Chondrocyte (in vitro differentiated cells): Measurements from ENCODE around the gene TMEM178B. TPM values are rescaled to one million over a fixed set of nuclear protein-coding genes. Genes with fewer than 3 reads are reported as not detected.

Source experiments
- DNase-seq: peaks from one replicate; pipeline ENCODE4 v3.0.0; 2021; ENCODE audit warnings: mixed read lengths, low spot score
- H3K27ac Mint-ChIP-seq: one replicate; pipeline ENCODE4 v1.8.0; 2021; ENCODE audit warnings: mild to moderate bottlenecking, moderate library complexity, mixed read lengths; ENCODE audit not compliant: unreplicated experiment
- H3K27me3 Mint-ChIP-seq: 2 replicates; pipeline ENCODE4 v1.8.0; 2021; ENCODE audit warnings: low read depth, mixed read lengths
- H3K36me3 Mint-ChIP-seq: 2 replicates; pipeline ENCODE4 v1.8.0; 2021; ENCODE audit warnings: low read depth, mixed read lengths
- H3K4me1 Mint-ChIP-seq: 2 replicates; pipeline ENCODE4 v1.8.0; 2021; ENCODE audit warnings: low read depth, mild to moderate bottlenecking, mixed read lengths
- H3K4me3 Mint-ChIP-seq: one replicate; pipeline ENCODE4 v1.8.0; 2021; ENCODE audit warnings: mild to moderate bottlenecking, moderate library complexity, mixed read lengths; ENCODE audit not compliant: unreplicated experiment
- H3K9me3 Mint-ChIP-seq: 2 replicates; pipeline ENCODE4 v1.8.0; 2021; ENCODE audit warnings: low read depth, mixed read lengths
- CTCF ChIP-seq: fragments of 200-600 bp; sonication (generic); IDR thresholded peaks from 2 replicates; pipeline ENCODE4 v1.5.0; 2021; ENCODE audit warnings: antibody characterized with exemption, mild to moderate bottlenecking, moderate library complexity
- total RNA-seq: library from RNA; stranded (reverse); gene quantifications from 3 replicates; pipeline ENCODE4 v1.2.1, GENCODE V29; 2021

Gene TMEM178B
- total RNA-seq, 1 donor from 2014 or later: 0.92 TPM

GRCh38 chr7:141258559-141258958 is 184.7 kb downstream of the TMEM178B start:
- Mint-ChIP-seq H3K4me1 (no peaks in the 10 kb centered on the region), H3K9me3 (peaks cover 19% of the 10 kb centered on the region), H3K27ac (no peak overlapping the region), H3K36me3 (no peaks in the 10 kb centered on the region), H3K4me3 (no peak overlapping the region), H3K27me3 (no peaks in the 10 kb centered on the region)
- DNase-seq: no peak
- no peak for TF ChIP-seq CTCF

DNA sequence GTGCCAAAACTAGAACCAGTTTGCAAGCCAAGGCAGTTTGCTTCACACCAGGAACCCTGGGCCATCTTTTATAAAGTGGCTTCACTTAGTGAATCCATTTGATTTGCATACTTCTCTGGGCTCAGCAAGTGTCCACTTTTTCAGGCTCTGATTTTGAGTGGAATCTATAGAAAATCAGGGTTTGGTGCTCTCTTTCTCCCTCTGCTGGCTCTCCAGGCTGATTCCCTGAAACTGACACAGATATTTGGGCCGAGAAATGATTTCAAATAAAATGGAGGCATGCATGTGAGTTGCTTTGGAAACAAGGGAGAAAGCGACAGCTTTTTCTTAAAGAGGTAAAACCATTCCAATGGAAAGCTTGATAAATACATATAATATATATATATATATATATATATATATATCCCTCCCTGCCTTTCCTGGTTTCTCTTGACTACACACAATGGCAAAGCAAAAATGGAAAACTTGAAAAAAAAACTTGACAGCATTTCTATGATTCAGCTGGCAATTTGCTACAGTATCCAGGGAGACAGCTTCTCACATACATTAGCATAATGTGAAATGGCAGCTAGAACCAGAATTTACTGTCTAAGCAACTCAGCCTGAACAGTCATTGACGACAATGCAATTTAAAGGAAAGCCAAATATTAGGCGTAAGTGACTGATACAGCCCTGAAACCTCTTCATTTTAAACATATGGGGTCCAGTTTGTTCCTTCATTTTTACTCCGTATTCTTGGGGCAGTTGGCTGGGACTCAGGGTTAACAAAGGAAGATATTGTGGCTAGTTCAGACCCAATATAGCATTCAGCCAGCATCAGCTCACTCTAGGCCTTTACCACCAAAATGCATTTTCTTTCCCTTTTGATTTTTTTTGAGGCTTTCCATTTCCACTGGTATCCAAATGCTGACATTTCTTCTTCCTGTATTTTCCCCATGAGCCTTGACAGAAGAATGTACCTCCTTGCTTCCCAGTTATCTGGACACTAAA is 188.5 kb downstream of the TMEM178B start:
- Mint-ChIP-seq H3K4me1 (no peaks in the 10 kb centered on the region), H3K36me3 (no peaks in the 10 kb centered on the region), H3K27me3 (no peaks in the 10 kb centered on the region), H3K4me3 (no peak overlapping the region), H3K27ac (no peak overlapping the region), H3K9me3 (peaks cover 13% of the 10 kb centered on the region)
- peak; percentile 67 for TF ChIP-seq CTCF
- DNase-seq: no peak

DNA sequence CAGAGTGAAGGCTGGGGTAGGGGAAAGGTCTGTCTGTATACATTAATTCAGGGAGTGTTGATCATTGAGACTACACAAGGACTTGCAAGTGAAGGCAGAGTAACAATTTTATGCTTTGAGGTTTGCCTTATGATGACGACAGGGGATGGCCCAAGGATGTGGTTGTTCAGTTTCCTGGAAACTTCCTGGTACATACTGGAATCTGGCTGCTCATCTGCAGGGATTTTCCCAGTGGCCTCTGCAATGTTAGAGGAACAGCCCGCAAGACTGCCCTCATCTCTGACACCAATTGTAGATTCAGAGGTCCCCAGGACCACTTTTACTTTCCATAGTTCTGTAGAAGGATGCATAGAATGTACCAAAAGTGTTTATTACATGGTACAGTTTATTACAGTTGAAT is 189.6 kb downstream of the TMEM178B start:
- Mint-ChIP-seq H3K27me3 (no peaks in the 10 kb centered on the region), H3K9me3 (peaks cover 11% of the 10 kb centered on the region), H3K4me1 (no peaks in the 10 kb centered on the region), H3K27ac (no peak overlapping the region), H3K36me3 (no peaks in the 10 kb centered on the region), H3K4me3 (no peak overlapping the region)
- no peak for DNase-seq
- no peak for TF ChIP-seq CTCF

- no peaks in the 10 kb centered on the region for H3K4me1 Mint-ChIP-seq
Measured at GRCh38 chr7:141263983-141264382, 190.1 kb downstream of the TMEM178B start.

GRCh38 chr7:141264511-141264910 is 190.6 kb downstream of the TMEM178B start:
- no peak for TF ChIP-seq CTCF
- H3K27me3 Mint-ChIP-seq: no peaks in the 10 kb centered on the region
- no peak overlapping the region for H3K4me3 Mint-ChIP-seq
- DNase-seq: no peak
- H3K27ac Mint-ChIP-seq: no peak overlapping the region
- H3K9me3 Mint-ChIP-seq: peaks cover 4% of the 10 kb centered on the region
- no peaks in the 10 kb centered on the region for H3K4me1 Mint-ChIP-seq
- no peaks in the 10 kb centered on the region for H3K36me3 Mint-ChIP-seq

More at GRCh38 chr7:141263983-141264382, 190.1 kb downstream of the TMEM178B start:
- Mint-ChIP-seq H3K27ac (no peak overlapping the region), H3K27me3 (no peaks in the 10 kb centered on the region), H3K4me3 (no peak overlapping the region), H3K36me3 (no peaks in the 10 kb centered on the region), H3K9me3 (peaks cover 6% of the 10 kb centered on the region)
- DNase-seq: no peak
- TF ChIP-seq CTCF: no peak
